SK-N-SH (cell line): Measurements from ENCODE around the gene ATP1A1. TPM values are rescaled to one million over a fixed set of nuclear protein-coding genes. Genes with fewer than 3 reads are reported as not detected.

Experiments used
- CTCF ChIA-PET: fragments of 300-600, 350-600 bp; formaldehyde crosslinking; extraction: SDS; loops from one replicate; lab custom pipeline; 2021; lab: Yijun Ruan, JAX
- POLR2A ChIA-PET: fragments of 350-600 bp; sonication (Branson Sonifier 250); formaldehyde crosslinking; extraction: SDS; loops from one replicate; lab custom pipeline; 2020; ENCODE audit warnings: antibody characterized with exemption, inconsistent platforms; lab: Yijun Ruan, JAX
- DNase-seq: peaks from one replicate; pipeline ENCODE4 v3.0.0; 2012
- H2AFZ ChIP-seq: fragments of 200-600 bp; sonication (generic); 2 replicates; pipeline ENCODE4 v1.8.1; 2016; ENCODE audit warnings: antibody characterized with exemption, mild to moderate bottlenecking, low read depth
- H3F3A ChIP-seq: fragments of 200-600 bp; sonication (generic); replicated peaks from 2 replicates; pipeline ENCODE3; 2016; ENCODE audit warnings: antibody characterized with exemption, mild to moderate bottlenecking; ENCODE audit not compliant: insufficient read depth
- H3K27ac ChIP-seq, 2 experiments: fragments of 200-500 bp in 1 of 2; fragments of 200-600 bp in 1 of 2; sonication (Bioruptor generic) in 1 of 2; sonication (generic), shearing (Covaris generic) in 1 of 2; 2 replicates each; pipeline versions ENCODE4 v1.5.1 to v1.6.1; 2014 to 2016; ENCODE audit warnings: low read depth in 2 of 2, inconsistent platforms in 1 of 2, low read length in 1 of 2, mild to moderate bottlenecking in 1 of 2, mixed read lengths in 1 of 2
- H3K27me3 ChIP-seq: fragments of 200-600 bp; sonication (generic), shearing (Covaris generic); 2 replicates; pipeline ENCODE4 v1.6.1; 2016; ENCODE audit warnings: mixed run types; ENCODE audit not compliant: insufficient read depth
- H3K36me3 ChIP-seq, 2 experiments: fragments of 200-500 bp in 1 of 2; fragments of 200-600 bp in 1 of 2; sonication (Bioruptor generic) in 1 of 2; sonication (generic) in 1 of 2; replicated peaks in 1 of 2; 2 replicates each; pipeline versions ENCODE3 to v1.5.1; 2014 to 2016; ENCODE audit warnings: low read length in 1 of 2, mild to moderate bottlenecking in 1 of 2; ENCODE audit not compliant: insufficient read depth in 2 of 2, control insufficient read depth in 1 of 2
- H3K4me1 ChIP-seq, 2 experiments: fragments of 200-500 bp in 1 of 2; fragments of 200-600 bp in 1 of 2; sonication (Bioruptor generic) in 1 of 2; sonication (generic), shearing (Covaris generic) in 1 of 2; 2 replicates each; pipeline versions ENCODE4 v1.5.1 to v1.6.1; 2014 to 2016; ENCODE audit warnings: low read depth in 1 of 2, low read length in 1 of 2, mixed run types in 1 of 2; ENCODE audit not compliant: insufficient read depth in 2 of 2, control insufficient read depth in 1 of 2
- H3K4me2 ChIP-seq: fragments of 200-600 bp; sonication (generic), shearing (Covaris generic); 2 replicates; pipeline ENCODE4 v1.6.1; 2017; ENCODE audit warnings: mixed run types
- H3K4me3 ChIP-seq, 2 experiments: fragments of 200-500 bp in 1 of 2; fragments of 200-600 bp in 1 of 2; sonication (Bioruptor generic) in 1 of 2; sonication (generic), shearing (Covaris generic) in 1 of 2; 2 replicates each; pipeline versions ENCODE4 v1.5.1 to v1.8.1; 2014 to 2016; ENCODE audit warnings: low read depth in 2 of 2, inconsistent platforms in 1 of 2, low read length in 1 of 2, mild to moderate bottlenecking in 1 of 2, mixed read lengths in 1 of 2, moderate library complexity in 1 of 2
- H3K79me2 ChIP-seq: fragments of 200-600 bp; sonication (generic); 2 replicates; pipeline ENCODE4 v1.8.1; 2017; ENCODE audit warnings: mild to moderate bottlenecking; ENCODE audit not compliant: insufficient read depth
- H3K9ac ChIP-seq: fragments of 200-600 bp; sonication (generic); 2 replicates; pipeline ENCODE4 v1.6.1; 2017; ENCODE audit warnings: mixed run types
- H3K9me2 ChIP-seq: fragments of 200-600 bp; sonication (generic); 2 replicates; pipeline ENCODE4 v1.6.1; 2017; ENCODE audit warnings: mixed run types
- H3K9me3 ChIP-seq: fragments of 200-600 bp; sonication (generic); 2 replicates; pipeline ENCODE4 v1.6.1; 2017; ENCODE audit warnings: mixed run types, mild to moderate bottlenecking, moderate library complexity
- H4K20me1 ChIP-seq: fragments of 200-600 bp; sonication (generic); 2 replicates; pipeline ENCODE4 v1.6.1; 2017; ENCODE audit warnings: mild to moderate bottlenecking, mixed run types; ENCODE audit not compliant: insufficient read depth
- CHD2 ChIP-seq: fragments of 150-350 bp; IDR thresholded peaks from 2 replicates; pipeline ENCODE4 v1.6.1; 2018; ENCODE audit warnings: low read length; ENCODE audit not compliant: partially characterized antibody
- EZH2phosphoT487 ChIP-seq: fragments of 200-600 bp; sonication (generic); IDR thresholded peaks from 2 replicates; pipeline ENCODE4 v1.6.1; 2017; ENCODE audit warnings: low read depth, mixed run types, mild to moderate bottlenecking, antibody characterized with exemption, moderate library complexity, borderline replicate concordance
- FOSL2 ChIP-seq: IDR thresholded peaks from 2 replicates; pipeline ENCODE4 v1.4.0; 2012; ENCODE audit warnings: low read depth, mild to moderate bottlenecking, moderate library complexity, borderline replicate concordance
- FOXJ3 ChIP-seq: sonication (generic); formaldehyde crosslinking; IDR thresholded peaks from 2 replicates; pipeline ENCODE4 v1.5.1; 2020; ENCODE audit warnings: mild to moderate bottlenecking, missing genetic modification reagents
- GABPA ChIP-seq: IDR thresholded peaks from 2 replicates; pipeline ENCODE4 v1.4.0; 2012; ENCODE audit warnings: low read depth, mild to moderate bottlenecking
- MXI1 ChIP-seq: IDR thresholded peaks from 2 replicates; pipeline ENCODE4 v1.6.1; 2012; ENCODE audit warnings: mild to moderate bottlenecking, low read depth, low read length, improper control_type of control experiment
- NFIC ChIP-seq: IDR thresholded peaks from 2 replicates; pipeline ENCODE4 v1.4.0; 2012; ENCODE audit warnings: borderline replicate concordance
- RAD21 ChIP-seq: IDR thresholded peaks from 2 replicates; pipeline ENCODE4 v1.6.1; 2012; ENCODE audit warnings: mild to moderate bottlenecking, low read length
- RXRA ChIP-seq: IDR thresholded peaks from 2 replicates; pipeline ENCODE4 v1.4.0; 2012; ENCODE audit warnings: low read depth, mild to moderate bottlenecking, borderline replicate concordance
- SIN3A ChIP-seq: IDR thresholded peaks from 2 replicates; pipeline ENCODE4 v1.6.1; 2012; ENCODE audit warnings: low read depth, mild to moderate bottlenecking, low read length, moderate library complexity, borderline replicate concordance
- WGBS: methylation state at CpG from one replicate; pipeline ENCODE4 v1.1.6; 2017; ENCODE audit warnings: low lambda C conversion rate; 5-methylcytosine and 5-hydroxymethylcytosine counted together
- polyA plus RNA-seq, 3 experiments: library from polyadenylated mRNA; depleted of rRNA; stranded (reverse); fragments of >200 nt; gene quantifications; 2 replicates each; pipeline ENCODE4 v1.2.3, GENCODE V29; 2012
- TF ChIP-seq, protein P1 (sequence below): fragments of 150-350 bp; IDR thresholded peaks from 2 replicates; pipeline ENCODE4 v1.6.1; 2016; ENCODE audit warnings: mild to moderate bottlenecking, low read depth, low read length
- TF ChIP-seq, protein P2 (sequence below): fragments of 150-350 bp; IDR thresholded peaks from 2 replicates; pipeline ENCODE4 v1.6.1; 2017; ENCODE audit warnings: antibody characterized with exemption, low read length, low read depth, borderline replicate concordance

The ATP1A1 gene
- polyA plus RNA-seq, 1 of the 3 experiments (the other 2 are of a cell fraction) = 233 TPM

DNA sequence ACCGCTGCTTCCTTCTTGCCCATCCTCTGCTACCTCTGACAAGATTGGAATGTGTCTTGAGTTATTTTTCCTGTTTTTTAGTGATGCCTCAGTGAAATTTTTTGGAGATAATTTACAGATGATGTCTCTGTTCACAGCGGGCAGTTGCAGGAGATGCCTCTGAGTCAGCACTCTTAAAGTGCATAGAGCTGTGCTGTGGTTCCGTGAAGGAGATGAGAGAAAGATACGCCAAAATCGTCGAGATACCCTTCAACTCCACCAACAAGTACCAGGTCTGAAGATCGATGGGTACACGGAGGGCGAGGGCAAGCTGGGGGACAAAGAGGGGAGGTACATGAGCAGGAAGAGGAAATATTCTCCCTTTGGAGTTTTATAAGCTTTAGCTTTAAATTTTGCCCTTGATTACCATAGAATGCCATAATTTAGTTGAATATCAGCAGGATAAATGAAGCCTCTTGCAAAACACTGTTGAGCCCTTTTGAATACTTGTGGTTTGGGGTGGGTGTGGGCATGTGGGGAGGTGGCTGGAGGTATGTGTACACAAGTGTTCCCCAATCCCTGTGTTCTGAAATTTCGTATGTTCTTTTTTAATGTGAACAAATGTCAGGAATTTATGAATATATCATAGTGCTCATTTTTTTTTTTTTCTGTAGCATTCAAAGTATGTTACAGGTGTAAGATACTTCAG is 19.8 kb downstream of the ATP1A1 start:
- Histone ChIP-seq H3K36me3 (peaks cover 88 to 94% of the 10 kb centered on the region in 2 experiments), H3K4me2 (no peak overlapping the region), H3K9ac (no peak overlapping the region), H3K4me1 (no peaks in the 10 kb centered on the region), H3K4me3 (no peak overlapping the region), H4K20me1 (no peaks in the 10 kb centered on the region), H3K9me3 (no peaks in the 10 kb centered on the region), H3K79me2 (no peaks in the 10 kb centered on the region), H3K27ac (no peak overlapping the region), H3K27me3 (no peaks in the 10 kb centered on the region), H3F3A (no peaks in the 10 kb centered on the region), H2AFZ (no peak overlapping the region), H3K9me2 (no peaks in the 10 kb centered on the region)
- ChIA-PET POLR2A (no interaction called here), CTCF (interaction anchor here (1.2 to 1.4 kb wide), 2 partner anchors 18 to 241 kb away, joined by 3 read pairs; no protein-coding TSS in a partner anchor)
- WGBS = 96% methylated on average over 10 of the region's 10 CpGs
- no peak for DNase-seq
- TF ChIP-seq RAD21 = no peak
- no peak for TF ChIP-seq MXI1
- no peak for TF ChIP-seq FOXJ3 (CRISPR knock-in tag)
- TF ChIP-seq, protein P1, sequence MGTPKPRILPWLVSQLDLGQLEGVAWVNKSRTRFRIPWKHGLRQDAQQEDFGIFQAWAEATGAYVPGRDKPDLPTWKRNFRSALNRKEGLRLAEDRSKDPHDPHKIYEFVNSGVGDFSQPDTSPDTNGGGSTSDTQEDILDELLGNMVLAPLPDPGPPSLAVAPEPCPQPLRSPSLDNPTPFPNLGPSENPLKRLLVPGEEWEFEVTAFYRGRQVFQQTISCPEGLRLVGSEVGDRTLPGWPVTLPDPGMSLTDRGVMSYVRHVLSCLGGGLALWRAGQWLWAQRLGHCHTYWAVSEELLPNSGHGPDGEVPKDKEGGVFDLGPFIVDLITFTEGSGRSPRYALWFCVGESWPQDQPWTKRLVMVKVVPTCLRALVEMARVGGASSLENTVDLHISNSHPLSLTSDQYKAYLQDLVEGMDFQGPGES = no peak
- TF ChIP-seq RXRA = no peak
- no peak for TF ChIP-seq SIN3A

DNA sequence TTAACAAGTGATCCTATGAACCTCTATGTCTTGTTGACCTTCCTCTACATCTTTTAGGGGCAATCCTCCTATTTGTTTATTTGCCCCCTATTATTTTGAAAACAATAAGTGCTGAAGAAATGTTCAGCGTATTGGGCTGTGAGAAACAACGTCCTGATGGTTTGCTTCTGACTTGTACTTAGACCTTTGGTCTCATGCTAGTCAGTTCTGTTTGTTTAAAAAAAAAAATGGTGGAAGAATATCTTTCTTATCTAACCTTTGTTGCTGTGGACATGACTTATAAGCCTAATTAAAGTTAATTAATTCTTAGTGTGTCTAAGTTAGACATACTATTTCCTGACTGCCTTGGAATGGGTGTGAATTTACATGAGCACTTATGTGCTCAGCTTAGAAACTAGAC is 20.7 kb downstream of the ATP1A1 start:
- H3F3A ChIP-seq = no peaks in the 10 kb centered on the region
- POLR2A ChIA-PET = no interaction called here

More for the DNA sequence above, 20.7 kb downstream of the ATP1A1 start:
- Histone ChIP-seq H3K9ac (no peak overlapping the region), H2AFZ (no peak overlapping the region), H3K27ac (no peak overlapping the region), H4K20me1 (no peaks in the 10 kb centered on the region), H3K4me3 (no peak overlapping the region), H3K4me1 (no peaks in the 10 kb centered on the region), H3K9me2 (no peaks in the 10 kb centered on the region), H3K79me2 (no peaks in the 10 kb centered on the region), H3K27me3 (no peaks in the 10 kb centered on the region), H3K9me3 (no peaks in the 10 kb centered on the region), H3K36me3 (peaks cover 90 to 94% of the 10 kb centered on the region in 2 experiments), H3K4me2 (no peak overlapping the region)
- 100% methylated on average over 2 of the region's 2 CpGs for WGBS
- no peak for TF ChIP-seq CHD2
- TF ChIP-seq FOXJ3 (CRISPR knock-in tag) = no peak
- no peak for TF ChIP-seq EZH2phosphoT487
- TF ChIP-seq FOSL2 = no peak
- TF ChIP-seq NFIC = no peak
- TF ChIP-seq, protein P2, sequence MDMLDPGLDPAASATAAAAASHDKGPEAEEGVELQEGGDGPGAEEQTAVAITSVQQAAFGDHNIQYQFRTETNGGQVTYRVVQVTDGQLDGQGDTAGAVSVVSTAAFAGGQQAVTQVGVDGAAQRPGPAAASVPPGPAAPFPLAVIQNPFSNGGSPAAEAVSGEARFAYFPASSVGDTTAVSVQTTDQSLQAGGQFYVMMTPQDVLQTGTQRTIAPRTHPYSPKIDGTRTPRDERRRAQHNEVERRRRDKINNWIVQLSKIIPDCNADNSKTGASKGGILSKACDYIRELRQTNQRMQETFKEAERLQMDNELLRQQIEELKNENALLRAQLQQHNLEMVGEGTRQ = no peak
- no peak for TF ChIP-seq GABPA
- no peak for DNase-seq
- CTCF ChIA-PET = no interaction called here
